GM23338 (cell line): Measurements from ENCODE around the gene CTTNBP2. TPM values are rescaled to one million over a fixed set of nuclear protein-coding genes. Genes with fewer than 3 reads are reported as not detected.

Source experiments
- ATAC-seq: fragments of 200-7000 bp; cut with Tn5 transposase; 3 replicates; pipeline ENCODE4 v1.9.1; 2020
- DNase-seq: peaks from one replicate; pipeline ENCODE4 v3.0.0-alpha.2; 2015; ENCODE audit warnings: low spot score
- H2AFZ ChIP-seq: fragments of 200-600 bp; sonication (generic); 2 replicates; pipeline ENCODE4 v1.8.0; 2016; ENCODE audit warnings: antibody characterized with exemption, mild to moderate bottlenecking, moderate library complexity
- H3F3A ChIP-seq: fragments of 200-600 bp; sonication (generic); replicated peaks from 2 replicates; pipeline ENCODE4 v1.8.0; 2017; ENCODE audit warnings: antibody characterized with exemption, mixed run types, low read depth
- H3K27ac ChIP-seq: fragments of 200-600 bp; sonication (generic); 2 replicates; pipeline ENCODE4 v1.6.1; 2016; ENCODE audit warnings: low read depth
- H3K27me3 ChIP-seq: fragments of 200-600 bp; sonication (generic); 2 replicates; pipeline ENCODE4 v1.8.0; 2016; ENCODE audit warnings: mild to moderate bottlenecking, mixed run types, moderate library complexity; ENCODE audit not compliant: insufficient read depth
- H3K36me3 ChIP-seq: fragments of 200-600 bp; sonication (generic); 2 replicates; pipeline ENCODE4 v1.8.0; 2016; ENCODE audit warnings: mild to moderate bottlenecking; ENCODE audit not compliant: insufficient read depth
- H3K4me1 ChIP-seq: fragments of 200-600 bp; sonication (generic); 2 replicates; pipeline ENCODE4 v1.8.0; 2016; ENCODE audit warnings: mild to moderate bottlenecking, moderate library complexity; ENCODE audit not compliant: insufficient read depth
- H3K4me2 ChIP-seq: fragments of 200-600 bp; sonication (generic); 2 replicates; pipeline ENCODE4 v1.7.1; 2017; ENCODE audit warnings: mixed run types
- H3K4me3 ChIP-seq: fragments of 200-600 bp; sonication (generic); 2 replicates; pipeline ENCODE4 v1.6.1; 2016; ENCODE audit warnings: mixed run types
- H3K79me2 ChIP-seq: fragments of 200-600 bp; sonication (generic); replicated peaks from 2 replicates; pipeline ENCODE4 v1.8.0; 2017; ENCODE audit warnings: mild to moderate bottlenecking; ENCODE audit not compliant: insufficient read depth
- H3K9me2 ChIP-seq: fragments of 200-600 bp; sonication (generic); 2 replicates; pipeline ENCODE4 v1.8.0; 2017; ENCODE audit not compliant: insufficient read depth
- H4K20me1 ChIP-seq: fragments of 200-600 bp; sonication (generic); replicated peaks from 2 replicates; pipeline ENCODE4 v1.8.0; 2017; ENCODE audit warnings: mild to moderate bottlenecking; ENCODE audit not compliant: insufficient read depth
- H3K27ac Mint-ChIP-seq: 2 replicates; pipeline ENCODE4 v1.8.0; 2020; ENCODE audit warnings: inconsistent platforms, mild to moderate bottlenecking, moderate library complexity, mixed read lengths
- H3K27me3 Mint-ChIP-seq: 3 replicates; pipeline ENCODE4 v1.8.0; 2022; ENCODE audit warnings: low read depth, mild to moderate bottlenecking, moderate library complexity, mixed read lengths, inconsistent platforms; ENCODE audit not compliant: insufficient read depth, poor library complexity
- H3K36me3 Mint-ChIP-seq: 3 replicates; pipeline ENCODE4 v1.8.0; 2021; ENCODE audit warnings: low read depth, mild to moderate bottlenecking, inconsistent platforms, moderate library complexity, mixed read lengths
- H3K4me1 Mint-ChIP-seq: 3 replicates; pipeline ENCODE4 v1.8.0; 2020; ENCODE audit warnings: mild to moderate bottlenecking, inconsistent platforms, mixed read lengths
- H3K4me3 Mint-ChIP-seq: 3 replicates; pipeline ENCODE4 v1.8.0; 2021; ENCODE audit warnings: moderate library complexity, mild to moderate bottlenecking, inconsistent platforms, mixed read lengths
- H3K9me3 Mint-ChIP-seq: 3 replicates; pipeline ENCODE4 v1.8.0; 2020; ENCODE audit warnings: moderate library complexity, mild to moderate bottlenecking, inconsistent platforms, mixed read lengths
- CTCF ChIP-seq, 2 experiments: fragments of 200-600 bp in 1 of 2; sonication (generic) in 1 of 2; conservative IDR thresholded peaks; 2 replicates each; pipeline versions ENCODE4 v1.5.1 to v1.6.1; 2016 to 2017; ENCODE audit warnings: antibody characterized with exemption in 2 of 2, low read depth in 2 of 2, mild to moderate bottlenecking in 2 of 2, moderate library complexity in 1 of 2
- ETS1 ChIP-seq: IDR thresholded peaks from 2 replicates; pipeline ENCODE4 v1.6.1; 2016; ENCODE audit warnings: antibody characterized with exemption
- EZH2 ChIP-seq: fragments of 200-600 bp; sonication (generic); IDR thresholded peaks from one replicate; pipeline ENCODE4 v1.8.0; 2017; ENCODE audit warnings: antibody characterized with exemption, mild to moderate bottlenecking, low read depth; ENCODE audit not compliant: unreplicated experiment
- EZH2phosphoT487 ChIP-seq: fragments of 200-600 bp; sonication (generic); IDR thresholded peaks from one replicate; pipeline ENCODE4 v1.8.1; 2018; ENCODE audit warnings: antibody characterized with exemption; ENCODE audit not compliant: unreplicated experiment
- NANOG ChIP-seq: IDR thresholded peaks from 2 replicates; pipeline ENCODE4 v1.6.1; 2016; ENCODE audit warnings: antibody characterized with exemption, borderline replicate concordance
- POLR2AphosphoS5 ChIP-seq: IDR thresholded peaks from 2 replicates; pipeline ENCODE4 v1.6.1; 2016; ENCODE audit warnings: antibody characterized with exemption, low read depth
- REST ChIP-seq: IDR thresholded peaks from one replicate; pipeline ENCODE4 v1.6.1; 2018; ENCODE audit warnings: antibody characterized with exemption; ENCODE audit not compliant: unreplicated experiment
- STAT1 ChIP-seq: IDR thresholded peaks from one replicate; pipeline ENCODE4 v1.6.1; 2016; ENCODE audit warnings: antibody characterized with exemption; ENCODE audit not compliant: unreplicated experiment
- ZNF331 ChIP-seq: fragments of 250-450 bp; sonication (Bioruptor Pico); IDR thresholded peaks from 2 replicates; pipeline ENCODE4 v1.5.0; 2020; ENCODE audit warnings: low read depth, mild to moderate bottlenecking, moderate library complexity
- ZNF462 ChIP-seq: fragments of 250-450 bp; sonication (Bioruptor Pico); IDR thresholded peaks from 2 replicates; pipeline ENCODE4 v1.5.0; 2020; ENCODE audit warnings: mild to moderate bottlenecking, moderate library complexity
- polyA plus RNA-seq: library from polyadenylated mRNA; unstranded; fragments of >200 nt; fragmentation: Nextera tagmentation; extraction: Ambion mirVana; gene quantifications from 2 replicates; pipeline ENCODE4 v1.2.1, GENCODE V29; 2016
- total RNA-seq: library from RNA; depleted of rRNA; stranded (reverse); fragments of >200 nt; shearing (Covaris generic); gene quantifications from 2 replicates; pipeline ENCODE4 v1.2.3, GENCODE V29; 2014

CTTNBP2 gene
- total and polyA plus RNA-seq, 2 experiments from 2014 or later, result 26.8 to 30.7 TPM

DNA sequence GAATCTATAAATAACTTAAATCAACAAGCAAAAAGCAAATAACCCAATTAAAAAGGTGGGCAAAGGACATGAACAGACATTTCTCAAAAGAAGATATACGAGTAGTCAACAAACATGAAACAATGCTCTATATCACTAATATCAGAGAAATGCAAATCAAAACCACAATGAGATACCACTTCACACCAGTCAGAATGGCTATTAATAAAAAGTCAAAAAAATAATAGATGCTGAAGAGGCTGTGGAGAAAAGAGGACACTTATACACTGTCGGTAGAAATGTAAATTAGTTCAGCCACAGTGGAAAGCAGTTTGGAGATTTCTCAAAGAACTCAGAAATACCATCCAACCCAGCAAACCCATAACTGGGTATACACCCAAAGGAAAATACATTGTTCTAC lies 70.6 kb downstream of the CTTNBP2 start (continued):
- TF ChIP-seq ZNF462 (CRISPR knock-in tag), result no peak
- no peak for TF ChIP-seq ZNF331 (CRISPR knock-in tag)
- no peak for TF ChIP-seq STAT1
- no peak for TF ChIP-seq EZH2
- no peak for TF ChIP-seq EZH2phosphoT487
- no peak for TF ChIP-seq POLR2AphosphoS5

- Histone ChIP-seq H3K36me3 (no peaks in the 10 kb centered on the region), H3K4me1 (no peaks in the 10 kb centered on the region), H3K9me2 (no peaks in the 10 kb centered on the region), H2AFZ (no peak overlapping the region), H3K4me2 (no peak overlapping the region), H3K79me2 (peaks cover 39% of the 10 kb centered on the region), H4K20me1 (no peaks in the 10 kb centered on the region), H3F3A (no peaks in the 10 kb centered on the region), H3K27ac (no peak overlapping the region), H3K4me3 (no peak overlapping the region), H3K27me3 (no peaks in the 10 kb centered on the region)
- Mint-ChIP-seq H3K36me3 (0 out of 3 replicates have a peak, but pooled peaks cover 3% of the 10 kb centered on the region), H3K4me1 (peaks cover 60% of the 10 kb centered on the region), H3K27ac (peak overlapping the region; percentile 81), H3K27me3 (peaks cover 2% of the 10 kb centered on the region), H3K9me3 (no peaks in the 10 kb centered on the region), H3K4me3 (no peak overlapping the region)
- DNase-seq (peak; percentile 24), ATAC-seq (no peak)
- TF ChIP-seq CTCF (conservative IDR thresholded peaks at IDR 0.05; ENCODE audit: low read depth in 2 of 2) (no peak), NANOG (no peak), REST (no peak), ETS1 (no peak), ZNF331 (CRISPR knock-in tag) (no peak)
Observed at GRCh38 chr7:117800841-117801240, 72.4 kb downstream of the CTTNBP2 start.
